K562 (cell line): ENCODE measurements around the gene SMAD3. TPM values are rescaled to one million over a fixed set of nuclear protein-coding genes. Genes with fewer than 3 reads are reported as not detected.

ENCODE experiments used
- EP300 ChIP-seq: IDR thresholded peaks from 2 replicates; pipeline ENCODE4 v1.6.1; 2012; ENCODE audit warnings: low read length, improper control_type of control experiment
- ETV1 ChIP-seq: fragments of 450-650 bp; conservative IDR thresholded peaks from 2 replicates; pipeline ENCODE4 v1.6.1; 2016; ENCODE audit warnings: missing genetic modification characterization, control low read depth, low read depth, missing compliant biosample characterization
- HDAC1 ChIP-seq, 2 experiments: fragments of 450-650 bp; IDR thresholded peaks; 2 replicates each; pipeline ENCODE4 v1.6.1; 2016 to 2017; ENCODE audit warnings: inconsistent platforms in 1 of 2, mild to moderate bottlenecking in 1 of 2, moderate library complexity in 1 of 2
- HDAC8 ChIP-seq: fragments of 450-650 bp; IDR thresholded peaks from 2 replicates; pipeline ENCODE4 v1.6.1; 2016; ENCODE audit warnings: mild to moderate bottlenecking, missing genetic modification characterization, moderate library complexity, missing compliant biosample characterization
- IRF9 ChIP-seq: fragments of 450-650 bp; IDR thresholded peaks from 2 replicates; pipeline ENCODE4 v1.6.1; 2016; ENCODE audit warnings: missing biosample characterization, missing genetic modification characterization
- KLF13 ChIP-seq: fragments of 450-650 bp; IDR thresholded peaks from 2 replicates; pipeline ENCODE4 v1.6.1; 2016; ENCODE audit warnings: missing genetic modification characterization, low read depth, mild to moderate bottlenecking, missing compliant biosample characterization, moderate library complexity, borderline replicate concordance
- RBM39 ChIP-seq: fragments of 200-400 bp; formaldehyde crosslinking; optimal IDR thresholded peaks from 2 replicates; pipeline ENCODE3; 2018; ENCODE audit warnings: low read depth, low read length
- SIN3B ChIP-seq: fragments of 450-650 bp; IDR thresholded peaks from 2 replicates; pipeline ENCODE4 v1.6.1; 2017; ENCODE audit warnings: low read depth, mild to moderate bottlenecking, moderate library complexity
- SMARCA4 ChIP-seq: fragments of 450-650 bp; IDR thresholded peaks from 2 replicates; pipeline ENCODE4 v1.6.1; 2016
- SPI1 ChIP-seq: IDR thresholded peaks from 2 replicates; pipeline ENCODE4 v1.6.1; 2011; ENCODE audit warnings: low read depth, low read length, control low read depth, borderline replicate concordance
- TCF3 ChIP-seq: sonication (generic); formaldehyde crosslinking; IDR thresholded peaks from 2 replicates; pipeline ENCODE4 v1.4.0; 2020; ENCODE audit warnings: mild to moderate bottlenecking, missing genetic modification reagents
- TRIM25 ChIP-seq: fragments of 450-650 bp; IDR thresholded peaks from 2 replicates; pipeline ENCODE4 v1.7.0; 2016; ENCODE audit warnings: borderline replicate concordance
- polyA plus RNA-seq, 8 experiments: library from polyadenylated mRNA; depleted of rRNA in 4 of 8; stranded (reverse) in 5 of 8; unstranded in 3 of 8; fragments of >200 nt; fragmentation: Nextera tagmentation in 2 of 8; fragmentation: Illumina TruSeq in 1 of 8; extraction: Ambion mirVana in 2 of 8; extraction: Trizol in 1 of 8; gene quantifications; 2 replicates each; pipeline versions ENCODE4 v1.2.1 to v1.2.3, GENCODE V29; 2011 to 2014; ENCODE audit warnings: inconsistent platforms in 1 of 8, missing spikeins in 1 of 8
- total RNA-seq, 7 experiments: library from RNA; depleted of rRNA in 6 of 7; stranded (reverse); fragments of >200 nt in 6 of 7; fragmentation: Illumina TruSeq in 2 of 7; extraction: Trizol in 2 of 7; gene quantifications; 2 replicates each; pipeline versions ENCODE4 v1.2.1 to v1.2.3, GENCODE V29; 2011 to 2021; ENCODE audit warnings: low replicate concordance in 1 of 7
- TF ChIP-seq, protein P1 (sequence below), 2 experiments: fragments of 450-650 bp; conservative IDR thresholded peaks; 2 replicates each; pipeline ENCODE4 v1.6.1; 2017; ENCODE audit warnings: mild to moderate bottlenecking in 2 of 2, moderate library complexity in 2 of 2
- TF ChIP-seq, protein P2 (sequence below): fragments of 250-450 bp; sonication (Bioruptor Pico); IDR thresholded peaks from 2 replicates; pipeline ENCODE4 v1.8.0; 2021; ENCODE audit warnings: mild to moderate bottlenecking, moderate library complexity
- TF ChIP-seq, protein P3 (sequence below): IDR thresholded peaks from 2 replicates; pipeline ENCODE4 v1.6.1; 2014; ENCODE audit warnings: antibody characterized with exemption
- TF ChIP-seq, protein P4 (sequence below): fragments of 250-450 bp; sonication (Bioruptor Pico); IDR thresholded peaks from 2 replicates; pipeline ENCODE4 v1.5.0; 2021

The SMAD3 gene
- total and polyA plus RNA-seq, 9 of the 15 experiments (the other 6 are each of a cell fraction or from before 2014, with no cell fraction given), result 4.3 to 39.2 (median 11.1) TPM

DNA sequence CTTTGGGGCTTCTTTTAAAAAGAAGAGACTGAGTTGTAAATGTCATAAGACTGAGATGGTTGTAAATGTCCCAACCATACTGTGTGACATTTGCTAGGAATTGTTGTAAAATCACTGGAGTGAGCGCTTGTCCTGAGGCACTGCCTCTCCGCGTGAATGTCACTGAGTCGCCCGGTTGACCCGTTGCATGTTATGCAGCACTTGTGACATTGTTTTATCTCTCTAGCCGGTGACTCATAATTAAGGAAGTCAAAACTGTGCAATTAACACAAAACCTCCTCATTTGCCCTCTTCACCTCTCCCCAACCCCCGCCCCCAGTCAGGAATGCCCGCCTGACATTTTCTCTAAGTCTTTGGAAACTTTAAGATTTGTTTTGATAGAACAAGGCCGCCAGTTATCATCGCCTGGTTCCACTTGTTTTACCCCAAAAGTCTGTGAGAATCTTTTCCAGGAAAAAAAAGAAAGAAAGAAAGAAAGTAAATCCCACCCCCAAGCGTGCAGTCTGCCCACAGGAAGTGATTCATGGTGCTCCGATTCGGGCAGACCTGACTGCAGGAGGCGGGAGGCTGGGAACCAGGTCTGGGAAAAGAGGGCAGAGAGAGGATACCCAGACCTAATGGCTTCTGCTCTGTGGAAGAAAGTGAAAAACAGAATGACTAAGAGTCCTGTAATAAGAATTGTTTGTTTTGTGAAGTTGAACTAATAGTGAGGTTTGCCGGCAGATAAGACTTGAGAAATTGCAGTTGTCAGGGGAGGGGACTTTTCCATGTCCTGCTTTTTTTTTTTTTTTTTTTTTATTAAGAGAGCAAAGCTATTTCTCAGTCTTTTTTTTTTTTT lies 84.8 kb downstream of the SMAD3 start (continued):
- TF ChIP-seq, protein P1, sequence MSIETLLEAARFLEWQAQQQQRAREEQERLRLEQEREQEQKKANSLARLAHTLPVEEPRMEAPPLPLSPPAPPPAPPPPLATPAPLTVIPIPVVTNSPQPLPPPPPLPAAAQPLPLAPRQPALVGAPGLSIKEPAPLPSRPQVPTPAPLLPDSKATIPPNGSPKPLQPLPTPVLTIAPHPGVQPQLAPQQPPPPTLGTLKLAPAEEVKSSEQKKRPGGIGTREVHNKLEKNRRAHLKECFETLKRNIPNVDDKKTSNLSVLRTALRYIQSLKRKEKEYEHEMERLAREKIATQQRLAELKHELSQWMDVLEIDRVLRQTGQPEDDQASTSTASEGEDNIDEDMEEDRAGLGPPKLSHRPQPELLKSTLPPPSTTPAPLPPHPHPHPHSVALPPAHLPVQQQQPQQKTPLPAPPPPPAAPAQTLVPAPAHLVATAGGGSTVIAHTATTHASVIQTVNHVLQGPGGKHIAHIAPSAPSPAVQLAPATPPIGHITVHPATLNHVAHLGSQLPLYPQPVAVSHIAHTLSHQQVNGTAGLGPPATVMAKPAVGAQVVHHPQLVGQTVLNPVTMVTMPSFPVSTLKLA (conservative IDR thresholded peaks at IDR 0.05), result 0 out of 4 replicates have a peak, but pooled peaks of 1 of the 2 experiments have one; percentile 16
- TF ChIP-seq, protein P2, sequence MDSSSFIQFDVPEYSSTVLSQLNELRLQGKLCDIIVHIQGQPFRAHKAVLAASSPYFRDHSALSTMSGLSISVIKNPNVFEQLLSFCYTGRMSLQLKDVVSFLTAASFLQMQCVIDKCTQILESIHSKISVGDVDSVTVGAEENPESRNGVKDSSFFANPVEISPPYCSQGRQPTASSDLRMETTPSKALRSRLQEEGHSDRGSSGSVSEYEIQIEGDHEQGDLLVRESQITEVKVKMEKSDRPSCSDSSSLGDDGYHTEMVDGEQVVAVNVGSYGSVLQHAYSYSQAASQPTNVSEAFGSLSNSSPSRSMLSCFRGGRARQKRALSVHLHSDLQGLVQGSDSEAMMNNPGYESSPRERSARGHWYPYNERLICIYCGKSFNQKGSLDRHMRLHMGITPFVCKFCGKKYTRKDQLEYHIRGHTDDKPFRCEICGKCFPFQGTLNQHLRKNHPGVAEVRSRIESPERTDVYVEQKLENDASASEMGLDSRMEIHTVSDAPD, result no peak
- TF ChIP-seq ETV1 (tag) (peak; percentile 44; the same call in 1 of the 2 replicates), IRF9 (tag) (no peak), SMARCA4 (peak; percentile 65; the same call in 1 of the 2 replicates), RBM39 (no peak), TCF3 (CRISPR knock-in tag) (no peak), EP300 (0 out of 2 replicates have a peak, but pooled peaks have one; percentile 34), SIN3B (no peak), SPI1 (peak; percentile 22; the same call in 1 of the 2 replicates), TRIM25 (no peak), HDAC8 (tag) (no peak), KLF13 (tag) (no peak), HDAC1 (IDR thresholded peaks at IDR 0.05) (peak in 1 of 2 experiments; percentile 68; a peak in 2 of 4 replicates)
- TF ChIP-seq, protein P3, sequence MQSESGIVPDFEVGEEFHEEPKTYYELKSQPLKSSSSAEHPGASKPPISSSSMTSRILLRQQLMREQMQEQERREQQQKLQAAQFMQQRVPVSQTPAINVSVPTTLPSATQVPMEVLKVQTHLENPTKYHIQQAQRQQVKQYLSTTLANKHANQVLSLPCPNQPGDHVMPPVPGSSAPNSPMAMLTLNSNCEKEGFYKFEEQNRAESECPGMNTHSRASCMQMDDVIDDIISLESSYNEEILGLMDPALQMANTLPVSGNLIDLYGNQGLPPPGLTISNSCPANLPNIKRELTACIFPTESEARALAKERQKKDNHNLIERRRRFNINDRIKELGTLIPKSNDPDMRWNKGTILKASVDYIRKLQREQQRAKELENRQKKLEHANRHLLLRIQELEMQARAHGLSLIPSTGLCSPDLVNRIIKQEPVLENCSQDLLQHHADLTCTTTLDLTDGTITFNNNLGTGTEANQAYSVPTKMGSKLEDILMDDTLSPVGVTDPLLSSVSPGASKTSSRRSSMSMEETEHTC, result peak; percentile 36; the same call in 1 of the 2 replicates
- TF ChIP-seq, protein P4, sequence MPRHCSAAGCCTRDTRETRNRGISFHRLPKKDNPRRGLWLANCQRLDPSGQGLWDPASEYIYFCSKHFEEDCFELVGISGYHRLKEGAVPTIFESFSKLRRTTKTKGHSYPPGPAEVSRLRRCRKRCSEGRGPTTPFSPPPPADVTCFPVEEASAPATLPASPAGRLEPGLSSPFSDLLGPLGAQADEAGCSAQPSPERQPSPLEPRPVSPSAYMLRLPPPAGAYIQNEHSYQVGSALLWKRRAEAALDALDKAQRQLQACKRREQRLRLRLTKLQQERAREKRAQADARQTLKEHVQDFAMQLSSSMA (CRISPR knock-in tag), result no peak
